Epithelial cell of esophagus (primary cell): ENCODE measurements around the gene FAM170B.

Experiments
- DNase-seq: peaks from one replicate; pipeline ENCODE4 v3.0.0; 2010; ENCODE audit warnings: low read depth
- H3K4me3 ChIP-seq: 2 replicates; pipeline ENCODE4 v1.5.1; 2011; ENCODE audit warnings: mild to moderate bottlenecking, low read length, control low read depth
- TF ChIP-seq, protein P1 (sequence below): IDR thresholded peaks from 2 replicates; pipeline ENCODE4 v1.5.1; 2011; ENCODE audit warnings: low read depth, mild to moderate bottlenecking, low read length, control low read depth, inconsistent platforms; ENCODE audit not compliant: insufficient read depth; ENCODE audit errors: missing control alignments

Gene FAM170B

GRCh38 chr10:49134327-49134726, 506 bp upstream of the FAM170B start:
- no peak for DNase-seq
- TF ChIP-seq, protein P1, sequence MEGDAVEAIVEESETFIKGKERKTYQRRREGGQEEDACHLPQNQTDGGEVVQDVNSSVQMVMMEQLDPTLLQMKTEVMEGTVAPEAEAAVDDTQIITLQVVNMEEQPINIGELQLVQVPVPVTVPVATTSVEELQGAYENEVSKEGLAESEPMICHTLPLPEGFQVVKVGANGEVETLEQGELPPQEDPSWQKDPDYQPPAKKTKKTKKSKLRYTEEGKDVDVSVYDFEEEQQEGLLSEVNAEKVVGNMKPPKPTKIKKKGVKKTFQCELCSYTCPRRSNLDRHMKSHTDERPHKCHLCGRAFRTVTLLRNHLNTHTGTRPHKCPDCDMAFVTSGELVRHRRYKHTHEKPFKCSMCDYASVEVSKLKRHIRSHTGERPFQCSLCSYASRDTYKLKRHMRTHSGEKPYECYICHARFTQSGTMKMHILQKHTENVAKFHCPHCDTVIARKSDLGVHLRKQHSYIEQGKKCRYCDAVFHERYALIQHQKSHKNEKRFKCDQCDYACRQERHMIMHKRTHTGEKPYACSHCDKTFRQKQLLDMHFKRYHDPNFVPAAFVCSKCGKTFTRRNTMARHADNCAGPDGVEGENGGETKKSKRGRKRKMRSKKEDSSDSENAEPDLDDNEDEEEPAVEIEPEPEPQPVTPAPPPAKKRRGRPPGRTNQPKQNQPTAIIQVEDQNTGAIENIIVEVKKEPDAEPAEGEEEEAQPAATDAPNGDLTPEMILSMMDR = no peak
- no peak overlapping the region for H3K4me3 ChIP-seq

DNA sequence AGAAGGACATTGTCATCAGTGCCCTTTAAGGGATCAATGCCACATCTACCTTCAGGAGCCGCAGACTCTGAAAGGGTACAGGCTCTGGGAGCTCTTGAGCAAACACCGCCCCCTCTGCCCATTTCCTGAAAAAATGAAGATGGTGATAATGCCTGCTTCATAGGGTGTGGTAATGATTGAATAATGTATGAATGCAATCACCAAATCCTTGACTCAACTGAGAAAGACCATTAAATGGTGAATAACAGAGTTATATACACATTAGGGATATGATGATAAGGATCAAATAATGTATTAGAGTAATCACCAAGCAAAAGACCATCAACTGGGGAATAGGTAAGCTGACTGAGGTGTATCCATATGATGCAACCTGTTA, 1.5 kb downstream of the FAM170B start:
- TF ChIP-seq, protein P1 = no peak
- no peak for DNase-seq
- no peak overlapping the region for H3K4me3 ChIP-seq

- TF ChIP-seq, protein P1 = no peak
- no peak for DNase-seq
- H3K4me3 ChIP-seq = no peak overlapping the region
Measured at GRCh38 chr10:49131507-49132361, 2.1 kb downstream of the FAM170B start.

DNA sequence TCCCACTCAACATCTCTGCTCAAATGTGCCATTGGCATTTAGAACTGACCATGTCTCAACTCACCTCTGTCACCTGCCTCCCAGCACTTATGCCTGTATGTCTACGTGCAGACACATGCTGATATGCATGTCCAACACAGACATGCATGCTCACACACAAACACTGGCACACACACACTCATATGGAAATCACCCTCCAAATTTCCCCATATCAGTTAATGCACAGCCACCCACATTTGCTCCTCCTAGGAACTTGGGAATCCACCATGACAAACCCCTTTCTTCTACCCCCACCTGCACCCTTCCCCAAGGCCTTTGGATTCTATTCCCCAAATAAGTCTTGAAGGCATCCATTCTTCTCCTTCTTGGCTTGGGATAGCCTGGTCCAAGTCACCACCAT, 4.4 kb downstream of the FAM170B start:
- TF ChIP-seq, protein P1 = no peak
- no peak for DNase-seq
- H3K4me3 ChIP-seq = no peak overlapping the region

DNA sequence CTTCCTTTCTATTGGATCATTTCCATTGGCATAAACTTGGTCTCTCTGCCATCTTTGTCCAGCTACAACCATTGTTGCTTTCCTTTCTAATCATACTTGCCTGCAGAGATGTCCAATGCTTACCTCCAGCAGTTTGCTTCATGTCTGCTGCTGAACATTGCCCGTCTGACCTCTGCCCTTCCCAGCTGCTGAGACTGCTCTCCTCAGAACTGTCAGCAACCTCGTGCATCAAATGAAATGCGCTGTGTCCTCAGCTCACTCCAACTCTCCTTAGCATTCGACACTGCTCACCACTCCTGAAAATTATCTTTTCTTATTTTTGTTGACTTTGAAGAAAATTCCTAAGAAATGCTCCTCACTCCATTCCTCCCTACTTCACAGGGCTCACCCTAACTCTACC, 5.0 kb downstream of the FAM170B start:
- no peak for DNase-seq

GRCh38 chr10:49123981-49124950, 9.6 kb downstream of the FAM170B start:
- TF ChIP-seq, protein P1 = no peak
- DNase-seq = no peak
- no peak overlapping the region for H3K4me3 ChIP-seq

More for the DNA sequence above, 5.0 kb downstream of the FAM170B start:
- TF ChIP-seq, protein P1 = no peak
- H3K4me3 ChIP-seq = no peak overlapping the region
